HG02763 (cell line): Measurements from ENCODE around the gene PPP1CB.
"Not testable (repeated sequence)": the region's sequence is repeated elsewhere in the genome, so short reads cannot be mapped to it uniquely, and the experiment has no call there.

Source experiments
- ATAC-seq: cut with Tn5 transposase; IDR thresholded peaks from one replicate; pipeline ENCODE4 v1.9.1; 2021; ENCODE audit warnings: mild to moderate bottlenecking, moderate library complexity; ENCODE audit not compliant: unreplicated experiment

Gene PPP1CB

GRCh38 chr2:28772351-28772750, 20.7 kb downstream of the PPP1CB start:
- no peak for ATAC-seq

- no peak for ATAC-seq
Observed at GRCh38 chr2:28776471-28776870, 24.8 kb downstream of the PPP1CB start.

- ATAC-seq, result no peak
Observed at GRCh38 chr2:28778392-28778791, 26.8 kb downstream of the PPP1CB start.

- no peak for ATAC-seq
Observed at GRCh38 chr2:28779001-28779400, 27.4 kb downstream of the PPP1CB start.

- no peak for ATAC-seq
Observed at GRCh38 chr2:28780496-28780895, 28.9 kb downstream of the PPP1CB start.

- ATAC-seq, result no peak
Observed at GRCh38 chr2:28782423-28782822, 30.8 kb downstream of the PPP1CB start.

- not testable (repeated sequence) for ATAC-seq
Observed at GRCh38 chr2:28784570-28784969, 32.9 kb downstream of the PPP1CB start.

GRCh38 chr2:28796620-28797019, 45.0 kb downstream of the PPP1CB start:
- ATAC-seq, result no peak

GRCh38 chr2:28801726-28802125, 50.1 kb downstream of the PPP1CB start:
- no peak for ATAC-seq

- ATAC-seq, result no peak
Observed at GRCh38 chr2:28802975-28803429, 51.4 kb downstream of the PPP1CB start.

- no peak for ATAC-seq
Observed at GRCh38 chr2:28809927-28810326, 58.3 kb downstream of the PPP1CB start.

- ATAC-seq, result peak; percentile 62
Observed at GRCh38 chr2:28810384-28811285, 59.0 kb downstream of the PPP1CB start, which contains the start of gene SPDYA. SPDYA (plus strand) TSS chr2:28810834; CDS start chr2:28816015, 5,181 bp downstream.

- ATAC-seq, result no peak
Observed at GRCh38 chr2:28818053-28818452, 66.4 kb downstream of the PPP1CB start.

- ATAC-seq, result peak; percentile 48
Observed at GRCh38 chr2:28821295-28821958, 69.8 kb downstream of the PPP1CB start.

- no peak for ATAC-seq
Observed at GRCh38 chr2:28822036-28822435, 70.4 kb downstream of the PPP1CB start.

- no peak for ATAC-seq
Observed at GRCh38 chr2:28824207-28824606, 72.6 kb downstream of the PPP1CB start.

- ATAC-seq, result no peak
Observed at GRCh38 chr2:28824870-28825269, 73.2 kb downstream of the PPP1CB start.

- no peak for ATAC-seq
Observed at GRCh38 chr2:28828382-28828781, 76.8 kb downstream of the PPP1CB start.

- ATAC-seq, result no peak
Observed at GRCh38 chr2:28833740-28834470, 82.3 kb downstream of the PPP1CB start.

GRCh38 chr2:28835781-28836180, 84.2 kb downstream of the PPP1CB start:
- no peak for ATAC-seq

- ATAC-seq, result no peak
Observed at GRCh38 chr2:28838971-28839370, 87.3 kb downstream of the PPP1CB start.
